SKM-1 (cell line): ENCODE results near the gene TMEM181.
A peak's percentile ranks its signal among the peaks of the same experiment; 100 is the strongest.
"Not testable (repeated sequence)": the region's sequence is repeated elsewhere in the genome, so short reads cannot be mapped to it uniquely, and the experiment has no call there.

Source experiments
- DNase-seq: peaks from one replicate; lab custom pipeline; 2025; ENCODE audit not compliant: unreplicated experiment; lab: John Stamatoyannopoulos, UW

TMEM181 gene

GRCh38 chr6:158593670-158594069 is 33.8 kb downstream of the TMEM181 start:
- DNase-seq: no peak

GRCh38 chr6:158595223-158595622 is 35.3 kb downstream of the TMEM181 start:
- DNase-seq: no peak

DNA sequence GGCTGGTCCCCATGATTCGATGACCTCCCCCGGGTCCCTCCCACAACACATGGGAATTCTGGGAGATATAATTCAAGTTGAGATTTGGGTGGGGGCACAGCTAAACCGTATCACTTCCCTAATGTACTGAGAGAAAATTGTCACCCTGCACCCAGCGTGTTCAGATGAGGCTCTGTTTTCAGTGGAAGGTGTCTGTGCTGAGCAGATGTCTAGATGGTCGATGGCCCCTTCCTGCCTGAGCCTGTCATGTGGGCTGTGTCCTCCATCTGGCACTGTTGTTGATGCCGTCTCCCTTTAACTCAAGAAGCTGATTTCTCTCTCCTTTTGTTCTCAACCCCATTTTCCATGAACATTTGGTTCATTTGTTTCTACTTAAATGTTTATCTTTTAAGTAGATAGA is 37.0 kb downstream of the TMEM181 start:
- DNase-seq: no peak

GRCh38 chr6:158597565-158597964 is 37.7 kb downstream of the TMEM181 start:
- DNase-seq: no peak

- DNase-seq: no peak
Observed at GRCh38 chr6:158599635-158600034, 39.7 kb downstream of the TMEM181 start.

DNA sequence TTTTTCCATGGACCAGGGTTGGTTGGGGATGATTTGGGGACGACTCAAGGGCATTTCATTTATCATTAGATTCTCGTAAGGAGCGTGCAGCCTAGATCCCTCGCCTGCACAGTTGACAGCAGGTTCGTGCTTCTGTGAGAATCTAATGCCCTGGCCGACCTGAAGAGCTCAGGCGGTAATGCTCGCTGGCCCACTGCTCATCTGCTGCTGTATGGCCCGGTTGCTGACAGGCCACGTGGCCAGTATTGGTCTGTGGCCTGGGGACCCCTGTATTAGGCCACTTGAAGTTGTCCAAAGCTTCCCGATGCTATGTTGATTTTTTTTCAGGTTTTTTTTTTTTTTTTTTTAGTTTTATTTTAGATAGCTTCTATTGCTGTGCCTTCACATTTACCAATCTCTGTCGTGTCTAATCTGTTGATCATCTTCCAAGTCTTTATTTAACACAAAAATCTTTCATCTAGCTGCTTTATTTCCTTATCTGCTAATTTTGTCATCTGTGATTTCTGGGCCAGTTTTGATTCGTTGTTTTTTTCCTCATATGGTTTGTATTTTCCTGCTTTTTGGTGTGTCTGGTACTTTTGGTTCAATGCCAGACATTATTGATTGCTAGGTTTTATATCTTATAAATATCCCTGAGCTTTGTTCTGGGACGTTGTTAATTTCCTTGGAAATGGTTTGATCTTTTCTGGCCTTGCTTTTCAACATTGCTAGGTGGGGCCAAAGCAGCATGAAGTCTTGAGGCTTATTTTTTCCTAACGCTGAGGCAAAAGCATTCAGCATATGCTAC is 43.6 kb downstream of the TMEM181 start:
- no peak for DNase-seq

- DNase-seq: no peak
Observed at GRCh38 chr6:158604048-158604406, 44.1 kb downstream of the TMEM181 start.

DNA sequence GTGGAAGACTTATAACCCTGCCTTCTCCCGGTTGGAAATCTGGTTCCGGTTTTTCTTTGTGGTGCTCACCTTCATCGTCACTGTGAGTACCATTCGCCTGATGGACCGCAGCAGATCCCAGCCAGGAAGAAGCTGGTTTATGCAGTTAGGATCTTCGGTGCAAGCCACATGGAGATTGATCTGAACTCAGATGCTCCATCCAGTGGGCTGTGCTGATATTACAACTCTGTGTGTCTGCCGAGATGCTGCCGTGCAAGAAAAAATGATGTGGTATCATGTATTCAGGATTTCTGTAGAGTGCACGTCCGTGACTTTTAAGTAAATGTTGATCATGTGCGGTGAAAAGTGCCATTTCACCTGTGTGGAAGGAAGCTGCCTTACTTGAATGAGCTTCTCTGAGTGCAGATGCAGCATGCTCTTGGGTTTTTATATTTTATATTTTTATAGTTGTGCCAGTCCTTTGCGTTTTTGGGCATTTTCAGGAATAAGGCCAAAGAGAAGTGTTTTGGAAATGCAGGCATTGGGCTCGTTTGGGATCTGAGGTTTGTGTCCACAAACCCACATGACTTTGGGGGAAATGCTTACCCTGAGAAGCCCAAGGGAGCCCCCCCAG is 45.5 kb downstream of the TMEM181 start:
- DNase-seq: peak; percentile 15

DNA sequence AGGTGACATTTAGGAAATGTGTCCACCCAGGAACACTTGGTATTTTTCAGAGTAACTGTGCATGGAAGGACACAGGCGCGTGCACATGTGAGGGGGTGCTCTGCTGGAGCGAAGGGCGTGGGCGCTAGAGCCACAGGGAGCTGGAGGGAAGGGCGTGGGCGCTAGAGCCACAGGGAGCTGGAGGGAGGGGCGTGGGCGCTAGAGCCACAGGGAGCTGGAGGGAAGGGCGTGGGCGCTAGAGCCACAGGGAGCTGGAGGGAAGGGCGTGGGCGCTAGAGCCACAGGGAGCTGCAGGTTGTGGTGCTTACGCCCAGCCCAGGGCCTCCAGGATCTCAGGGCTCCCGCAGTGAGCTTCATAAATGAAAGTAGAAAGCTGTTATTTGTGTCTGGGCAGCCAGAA is 46.1 kb downstream of the TMEM181 start:
- DNase-seq: not testable (repeated sequence)

GRCh38 chr6:158606935-158607334 is 47.0 kb downstream of the TMEM181 start:
- DNase-seq: no peak

GRCh38 chr6:158607411-158608170 is 47.7 kb downstream of the TMEM181 start:
- DNase-seq: no peak

DNA sequence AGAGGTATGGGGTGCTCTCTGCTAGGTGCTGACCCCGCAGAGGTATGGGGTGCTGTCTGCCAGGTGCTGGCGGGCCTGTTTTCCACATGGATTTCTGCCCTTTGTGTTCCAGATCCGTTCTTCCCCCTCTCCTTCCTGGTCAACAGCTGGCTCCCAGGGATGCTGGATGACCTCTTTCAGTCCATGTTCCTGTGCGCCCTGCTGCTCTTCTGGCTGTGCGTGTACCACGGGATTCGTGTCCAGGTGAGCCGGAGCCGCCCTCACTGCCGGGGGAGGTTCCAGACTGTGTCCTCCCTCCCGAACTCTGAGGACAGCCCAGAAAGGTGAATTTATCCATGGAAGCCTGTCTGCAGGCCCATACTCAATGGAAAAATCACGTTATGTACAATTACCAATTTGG is 48.3 kb downstream of the TMEM181 start:
- no peak for DNase-seq

- DNase-seq: no peak
Observed at GRCh38 chr6:158609455-158610155, 49.7 kb downstream of the TMEM181 start.

DNA sequence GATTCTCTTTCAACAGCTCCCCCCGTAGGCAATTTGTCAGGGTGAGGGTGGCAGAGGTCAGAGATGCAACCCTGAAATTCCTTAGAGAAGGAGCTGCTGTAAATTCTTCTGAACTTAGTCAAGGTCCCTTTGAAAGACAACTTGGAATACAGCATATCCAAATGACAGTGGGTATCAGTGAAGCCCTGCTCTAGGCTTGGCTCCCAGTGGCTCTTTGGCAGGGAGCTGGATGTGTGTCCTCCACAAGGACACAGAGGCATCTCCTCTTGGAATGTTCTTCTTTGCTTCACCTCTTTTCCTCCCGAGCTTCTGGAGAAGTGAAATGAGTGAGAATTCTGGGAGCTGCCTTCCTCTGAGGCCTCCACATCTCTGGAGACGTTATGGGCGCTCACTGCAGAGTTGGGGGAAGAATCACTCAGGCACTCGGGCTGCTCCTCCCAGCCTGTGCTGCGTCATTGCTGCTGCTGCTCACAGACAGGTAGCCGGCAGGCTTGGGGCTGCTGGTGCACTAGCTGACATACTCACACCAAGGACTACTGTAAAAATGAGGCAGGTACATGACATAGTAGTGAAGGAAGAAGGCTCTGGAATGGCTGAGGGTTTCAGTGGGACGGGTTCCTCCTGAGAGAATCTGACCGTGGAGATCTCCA is 50.6 kb downstream of the TMEM181 start:
- no peak for DNase-seq

- no peak for DNase-seq
Observed at GRCh38 chr6:158611039-158611438, 51.1 kb downstream of the TMEM181 start.

GRCh38 chr6:158611541-158612370 is 51.9 kb downstream of the TMEM181 start:
- no peak for DNase-seq

- DNase-seq: not testable (repeated sequence)
Observed at GRCh38 chr6:158614606-158615005, 54.7 kb downstream of the TMEM181 start.

DNA sequence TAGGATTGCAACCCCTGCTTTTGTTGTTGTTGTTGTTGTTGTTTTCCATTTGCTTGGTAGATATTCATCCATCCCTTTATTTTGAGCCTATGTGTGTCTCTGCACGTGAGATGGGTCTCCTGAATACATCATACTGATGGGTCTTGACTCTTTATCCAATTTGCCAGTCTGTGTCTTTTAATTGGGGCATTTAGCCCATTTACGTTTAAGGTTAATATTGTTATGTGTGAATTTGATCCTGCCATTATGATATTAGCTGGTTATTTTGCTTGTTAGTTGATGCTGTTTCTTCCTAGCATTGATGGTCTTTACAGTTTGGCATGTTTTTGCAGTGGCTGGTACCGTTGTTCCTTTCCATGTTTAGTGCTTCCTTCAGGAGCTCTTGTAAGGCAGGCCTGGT is 58.4 kb downstream of the TMEM181 start:
- not testable (repeated sequence) for DNase-seq

GRCh38 chr6:158619922-158620801 is 60.3 kb downstream of the TMEM181 start:
- DNase-seq: no peak
